Glomerular visceral epithelial cell (primary cell): ENCODE results near the gene RUNX2.
A peak's percentile ranks its signal among the peaks of the same experiment; 100 is the strongest.

ENCODE experiments used
- DNase-seq: peaks from one replicate; pipeline ENCODE4 v3.0.0-alpha.2; 2016; ENCODE audit errors: extremely low spot score

RUNX2 gene

DNA sequence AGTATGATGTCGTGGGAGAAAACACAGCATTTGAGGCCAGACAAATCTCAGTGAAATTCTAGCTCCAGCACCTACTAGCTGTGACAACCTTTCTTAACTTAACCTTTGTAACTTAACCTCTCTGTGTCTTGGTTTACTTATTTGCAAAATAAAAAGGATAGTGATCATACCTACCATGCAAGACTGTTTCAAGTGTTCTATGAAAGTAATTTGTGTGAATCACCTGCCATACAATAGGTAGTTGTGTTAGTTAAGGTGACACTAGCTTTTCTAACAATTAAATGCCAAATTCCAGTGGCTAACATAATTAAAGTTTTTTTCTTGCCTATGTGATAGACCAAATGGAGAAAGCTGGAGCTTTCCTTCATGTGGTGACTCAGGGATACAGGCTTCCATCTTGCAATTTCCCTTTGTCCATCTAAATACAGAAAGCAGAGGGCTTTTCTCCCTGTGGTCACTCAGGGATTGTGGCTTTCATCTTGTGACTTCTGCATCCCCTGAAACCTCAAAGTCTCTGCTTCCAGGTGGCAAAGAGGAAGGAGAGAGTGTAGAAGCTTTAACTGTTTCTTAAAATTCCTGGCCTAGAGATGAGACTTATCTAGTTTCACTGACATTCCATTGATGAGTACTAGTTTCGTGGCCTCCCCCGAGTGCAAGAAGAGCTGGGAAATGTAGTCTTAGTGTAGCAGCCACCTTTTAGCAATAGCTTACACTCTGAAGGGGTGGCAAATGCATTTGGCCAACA lies 376.1 kb downstream of the RUNX2 start:
- peak; percentile 56 for DNase-seq

DNA sequence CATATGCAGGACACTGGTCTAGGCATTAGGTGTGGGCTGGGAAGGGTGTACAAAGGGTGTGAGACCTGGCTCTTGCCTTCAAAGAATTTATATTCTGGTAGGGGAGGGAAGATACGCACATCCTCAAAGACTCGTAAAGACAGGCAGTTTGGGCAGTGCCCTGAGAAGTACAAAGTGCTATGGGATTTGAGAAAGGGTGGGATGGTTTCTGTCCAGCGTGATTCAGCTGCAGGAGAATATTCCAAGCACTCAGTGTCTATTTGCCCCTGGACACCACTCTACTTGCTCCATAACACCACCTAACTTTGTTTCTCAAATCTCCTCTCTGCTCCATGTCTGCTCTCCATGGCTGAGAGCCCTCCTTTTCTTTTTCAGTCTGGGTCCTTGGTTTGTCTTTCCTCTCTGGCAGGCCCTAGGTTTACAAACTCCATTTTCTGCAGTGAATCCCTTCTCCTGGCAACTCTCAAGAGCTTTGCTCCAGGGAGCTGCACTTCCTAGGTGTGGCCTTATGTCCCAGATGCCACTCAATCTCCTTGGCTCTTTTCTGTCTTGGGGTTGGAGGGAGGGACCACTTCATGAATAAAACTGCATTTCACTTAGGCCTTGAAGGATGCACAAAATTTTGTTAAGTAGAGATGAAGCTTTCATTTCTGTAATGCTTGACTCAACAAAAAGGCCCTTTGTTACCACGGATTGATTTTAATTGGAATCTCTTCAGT lies 377.2 kb downstream of the RUNX2 start:
- no peak for DNase-seq

DNA sequence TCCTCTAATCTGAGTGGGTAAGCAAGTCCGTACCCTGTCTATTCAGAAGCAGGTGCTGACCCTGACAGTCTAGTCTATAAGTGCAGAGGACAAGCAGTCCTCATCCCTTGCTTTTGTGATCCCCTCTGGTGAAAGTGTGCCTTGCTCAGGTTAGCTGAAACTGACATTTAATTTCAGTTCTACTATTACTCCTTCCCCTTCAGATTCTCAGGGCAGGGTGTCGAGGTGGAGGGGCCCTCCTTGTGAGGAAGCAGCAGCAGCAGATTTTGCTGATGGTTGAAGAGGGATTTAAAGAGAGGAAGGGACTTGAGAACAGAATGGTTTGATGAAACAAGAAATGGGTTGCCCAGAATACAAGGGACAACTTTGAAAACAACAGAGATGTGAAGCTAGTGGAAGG lies 378.2 kb downstream of the RUNX2 start:
- DNase-seq: no peak

DNA sequence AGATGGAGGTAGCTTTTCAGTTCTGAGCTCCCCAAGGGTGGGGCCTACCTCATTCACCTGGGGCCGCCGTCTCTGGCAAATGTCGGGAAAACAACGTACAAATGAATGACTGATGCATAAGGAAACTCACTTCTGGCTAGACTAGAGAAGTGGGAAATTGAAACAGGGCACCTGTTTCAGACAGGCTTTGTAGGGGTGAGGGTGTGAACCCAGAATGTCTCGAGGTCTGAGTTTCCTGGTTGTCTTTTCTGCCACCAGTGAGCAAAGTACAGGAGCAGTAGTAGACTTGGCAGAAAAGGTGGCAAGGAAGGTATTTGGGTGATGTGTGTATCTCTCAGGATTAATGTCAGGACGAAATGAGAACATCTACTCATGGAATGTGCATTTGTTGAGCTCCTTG lies 379.0 kb downstream of the RUNX2 start:
- no peak for DNase-seq

DNA sequence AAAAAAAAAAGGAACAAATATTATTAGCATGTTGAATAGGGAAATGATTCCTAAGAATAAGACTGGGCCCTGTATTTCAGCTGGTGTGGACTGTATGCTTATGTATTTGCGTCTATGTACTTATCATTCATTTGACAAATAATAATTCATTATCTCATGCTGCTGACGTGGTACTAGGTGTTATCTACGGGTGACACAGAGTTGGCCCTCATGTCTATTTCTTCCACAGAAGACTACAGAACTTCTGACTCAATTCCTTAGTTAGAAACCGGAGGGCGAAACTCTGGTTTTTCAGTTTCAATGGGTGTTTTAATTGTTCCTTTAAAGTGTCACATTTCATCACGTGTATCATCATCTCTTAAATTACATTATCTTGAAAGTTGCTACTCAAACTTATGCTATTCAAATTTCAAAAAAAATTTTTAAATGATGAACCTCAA lies 381.7 kb downstream of the RUNX2 start:
- no peak for DNase-seq

DNA sequence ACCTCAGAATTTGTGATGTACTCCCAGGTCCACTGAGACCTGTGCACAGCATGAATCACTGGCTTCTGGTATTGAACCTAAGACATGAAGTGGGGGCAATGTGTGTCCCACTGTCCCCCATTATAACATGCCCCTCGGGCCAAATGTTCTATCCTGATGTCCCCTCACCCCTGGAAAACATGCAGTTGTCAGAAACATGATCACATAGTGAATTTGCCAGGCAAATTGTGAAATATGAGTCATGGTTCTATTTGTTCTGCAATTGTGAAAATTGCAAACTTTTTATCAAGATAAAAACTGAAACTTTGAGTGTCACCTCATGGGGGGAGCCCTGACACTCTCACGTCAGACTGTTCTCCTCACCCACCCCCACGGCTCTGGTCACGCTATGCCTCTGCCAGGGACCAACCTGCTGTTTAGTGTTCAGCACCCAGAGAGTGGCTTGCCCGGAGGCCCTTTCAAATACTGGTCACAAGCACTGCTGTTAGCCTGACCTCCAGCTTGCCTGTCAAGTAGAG lies 382.2 kb downstream of the RUNX2 start:
- DNase-seq: peak; percentile 54

DNA sequence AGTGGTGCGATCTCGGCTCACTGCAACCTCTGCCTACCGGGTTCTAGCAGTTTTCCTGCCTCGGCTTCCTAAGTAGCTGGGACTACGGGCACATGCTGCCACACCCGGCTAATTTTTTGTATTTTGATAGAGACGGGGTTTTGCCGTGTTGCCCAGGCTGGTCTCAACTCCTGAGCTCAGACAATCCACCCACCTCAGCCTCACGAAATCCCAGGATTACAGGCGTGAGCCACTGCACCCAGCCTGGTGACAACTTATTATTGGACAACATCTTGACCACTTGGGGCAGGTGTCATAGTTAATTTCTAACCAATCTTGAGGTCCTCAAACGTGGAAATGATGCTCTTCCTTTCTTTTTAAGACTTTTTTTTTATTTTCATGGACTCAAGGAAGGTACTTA lies 383.9 kb downstream of the RUNX2 start:
- no peak for DNase-seq

DNA sequence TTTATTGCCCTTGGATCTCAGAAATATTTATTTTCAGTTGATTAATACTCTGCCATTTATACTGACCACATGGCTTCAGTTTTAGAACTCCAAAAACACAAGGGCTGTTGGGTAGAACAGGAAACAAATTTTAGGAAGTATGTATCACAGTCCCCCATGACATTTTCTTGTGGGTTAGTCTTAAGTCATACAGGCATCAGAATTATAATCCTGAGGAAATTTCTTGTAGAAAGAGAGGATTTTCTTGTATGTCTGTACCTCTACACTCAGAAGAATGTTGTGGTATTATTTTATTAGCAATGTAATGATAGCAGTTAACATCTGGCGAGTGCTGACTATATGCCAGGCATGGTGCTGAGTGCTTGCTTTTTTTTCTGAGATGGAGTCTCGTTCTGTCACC lies 384.7 kb downstream of the RUNX2 start:
- no peak for DNase-seq
